NT2/D1 (cell line): ENCODE data around the gene TOX2.

ENCODE experiments used
- SUZ12 ChIP-seq: IDR thresholded peaks from 2 replicates; pipeline ENCODE4 v1.6.1; 2011; ENCODE audit not compliant: insufficient read length, insufficient read depth; ENCODE audit errors: extremely low read depth
- YY1 ChIP-seq: IDR thresholded peaks from 2 replicates; pipeline ENCODE4 v1.6.1; 2011; ENCODE audit not compliant: insufficient read length, insufficient read depth
- ZNF274 ChIP-seq: IDR thresholded peaks from 2 replicates; pipeline ENCODE4 v1.6.1; 2011; ENCODE audit warnings: mild to moderate bottlenecking, low read depth, low read length

DNA sequence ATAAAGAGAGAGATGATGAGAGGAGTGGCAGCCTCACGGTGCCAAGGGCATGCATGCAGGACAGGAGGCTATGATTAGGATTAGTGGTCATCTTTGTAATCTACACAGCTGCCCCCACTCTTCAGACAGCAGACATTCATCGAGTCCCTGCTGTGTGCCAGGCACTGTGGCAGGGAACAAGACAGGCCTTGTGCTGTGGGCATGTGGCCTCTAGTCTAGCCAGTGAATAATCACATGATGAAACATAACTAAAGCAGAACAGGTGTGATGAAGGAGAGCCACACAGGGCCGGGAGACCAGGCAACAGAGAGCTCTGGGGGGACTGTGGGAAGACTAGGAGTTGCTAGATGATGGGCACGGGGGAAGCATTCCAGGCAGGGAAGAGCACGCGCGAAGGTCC, 22.2 kb downstream of the TOX2 start:
- TF ChIP-seq ZNF274 (no peak), SUZ12 (no peak), YY1 (no peak)
